GM21360 (cell line): ENCODE measurements around the gene ELOVL6.
"Not testable (repeated sequence)": the region's sequence is repeated elsewhere in the genome, so short reads cannot be mapped to it uniquely, and the experiment has no call there.

Source experiments
- ATAC-seq: cut with Tn5 transposase; IDR thresholded peaks from one replicate; pipeline ENCODE4 v1.9.1; 2021; ENCODE audit warnings: mild to moderate bottlenecking, moderate library complexity; ENCODE audit not compliant: unreplicated experiment

ELOVL6 gene

DNA sequence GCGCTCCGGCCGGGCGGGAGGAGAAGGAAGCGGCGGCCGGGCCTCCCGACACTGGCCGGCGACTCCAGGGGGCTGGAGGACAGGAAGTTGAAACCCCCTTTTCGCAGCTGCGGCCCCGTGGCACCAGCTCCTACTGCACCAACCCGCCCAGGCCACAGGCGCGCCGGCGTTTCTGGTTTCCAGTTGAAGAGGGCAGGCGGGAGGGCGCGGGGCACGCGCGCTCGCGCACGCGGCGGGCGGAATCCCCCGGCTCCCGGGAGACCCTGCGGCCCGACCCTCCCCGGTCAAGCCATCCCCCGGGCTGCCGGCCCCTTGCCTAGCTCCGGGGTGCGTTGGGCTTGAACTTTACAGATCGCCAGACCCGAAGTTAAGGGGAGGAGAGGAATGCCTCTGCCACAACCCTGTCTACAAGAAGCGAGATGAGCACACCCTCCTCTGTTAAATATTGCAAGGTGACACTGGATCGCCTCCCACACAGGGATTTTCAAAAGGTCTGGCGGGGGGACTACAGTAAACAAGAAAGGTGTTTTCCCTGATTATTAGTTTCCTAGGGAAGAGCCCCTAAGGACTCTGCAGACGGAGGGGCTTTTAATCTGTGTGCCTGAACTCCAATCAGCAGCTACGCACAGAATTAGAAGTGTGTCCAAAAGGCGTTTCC lies 1.4 kb downstream of the ELOVL6 start:
- ATAC-seq, result peak; percentile 20

DNA sequence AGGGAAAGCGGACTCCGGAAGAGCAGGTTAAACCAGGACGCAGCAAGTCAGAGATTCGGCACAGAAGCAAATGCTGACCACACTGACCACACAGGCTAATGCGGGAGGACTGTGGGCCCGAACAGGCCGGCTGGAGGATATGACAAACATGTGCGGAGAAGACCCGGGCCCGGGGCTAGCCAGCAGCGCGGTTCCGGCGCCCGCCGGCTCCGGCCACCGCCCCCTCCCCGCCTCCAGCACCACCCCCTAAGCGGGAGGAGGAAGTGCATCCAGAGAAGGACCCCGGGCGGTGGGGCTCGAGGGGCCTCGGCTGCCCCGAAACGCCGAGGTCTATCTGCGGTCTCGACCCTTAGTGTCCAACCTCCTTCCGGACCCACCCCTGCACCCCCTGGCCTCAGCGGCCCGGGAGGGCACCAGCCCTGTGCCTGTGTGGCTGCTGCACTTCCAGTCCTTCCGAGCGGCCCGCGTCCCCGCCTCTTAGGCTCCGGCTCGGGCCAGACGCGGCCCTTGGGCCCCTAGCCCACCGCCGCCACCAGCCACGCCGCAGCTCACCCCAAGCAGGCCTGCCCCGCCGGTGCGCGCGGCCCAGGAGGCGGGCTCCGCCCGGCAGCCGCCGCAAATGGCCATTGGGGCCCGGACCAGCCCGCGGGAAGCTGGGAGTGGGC lies 2.1 kb downstream of the ELOVL6 start:
- ATAC-seq, result peak; percentile 25

GRCh38 chr4:110195561-110196205 lies 2.7 kb downstream of the ELOVL6 start:
- ATAC-seq, result peak; percentile 2

- ATAC-seq, result peak; percentile 71
These were observed 4.3 kb downstream of the ELOVL6 start for GRCh38 chr4:110193822-110194761.

DNA sequence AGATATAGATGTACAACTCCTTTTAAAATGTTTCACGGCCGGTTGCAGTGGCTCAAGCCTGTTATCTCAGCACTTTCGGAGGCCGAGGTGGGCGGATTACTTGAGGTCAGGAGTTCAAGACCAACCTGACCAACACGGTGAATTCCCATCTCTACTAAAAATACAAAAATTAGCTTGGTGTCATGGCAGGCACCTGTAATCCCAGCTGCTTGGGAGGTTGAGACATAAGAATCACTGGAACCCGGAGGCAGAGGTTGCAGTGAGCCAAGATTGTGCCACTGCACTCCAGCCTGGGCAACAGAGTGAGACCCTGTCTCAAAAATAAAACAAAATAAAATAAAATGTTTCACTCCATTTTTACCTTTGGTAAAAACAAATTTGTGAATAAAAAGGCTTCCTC lies 5.1 kb downstream of the ELOVL6 start:
- not testable (repeated sequence) for ATAC-seq

DNA sequence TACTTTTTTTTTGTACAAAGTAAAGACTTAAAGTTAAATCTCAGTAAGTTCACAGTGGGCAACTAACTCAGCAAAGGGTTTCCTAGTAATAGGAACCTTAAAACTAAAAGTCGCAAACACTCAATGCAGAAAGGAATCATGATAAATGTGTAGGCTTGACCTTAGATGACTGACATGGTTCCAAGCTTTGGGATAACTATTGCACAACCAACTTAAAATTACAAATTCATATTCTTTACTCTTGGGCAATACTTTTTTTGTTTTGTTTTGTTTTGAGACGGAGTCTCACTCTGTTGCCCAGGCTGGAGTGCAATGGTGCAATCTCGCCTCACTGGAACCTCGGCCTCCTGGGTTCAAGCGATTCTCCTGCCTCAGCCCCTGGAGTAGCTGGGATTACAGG lies 8.2 kb downstream of the ELOVL6 start:
- ATAC-seq, result no peak

DNA sequence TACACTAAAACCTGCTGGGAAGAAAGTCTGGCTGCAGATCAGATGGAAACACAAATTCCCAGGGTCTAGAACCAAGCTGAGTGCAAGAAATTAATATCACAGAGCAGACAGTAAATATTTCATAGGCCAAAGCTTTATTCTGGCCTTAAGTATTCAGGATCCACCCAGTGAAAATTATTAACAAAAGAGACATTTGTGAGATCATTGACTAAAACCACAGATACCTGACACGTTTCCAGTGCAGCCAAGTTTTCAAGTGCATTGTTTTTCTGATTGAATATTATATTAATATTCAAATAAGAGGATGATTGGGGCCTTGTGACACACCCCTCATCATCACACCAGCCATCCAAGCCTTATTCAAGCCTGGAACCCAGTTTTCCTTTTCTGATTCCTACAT lies 10.3 kb downstream of the ELOVL6 start:
- no peak for ATAC-seq

GRCh38 chr4:110184791-110185155 lies 13.6 kb downstream of the ELOVL6 start:
- ATAC-seq, result no peak

GRCh38 chr4:110184140-110184790 lies 14.2 kb downstream of the ELOVL6 start:
- ATAC-seq, result peak; percentile 40

GRCh38 chr4:110183643-110184042 lies 14.8 kb downstream of the ELOVL6 start:
- ATAC-seq, result peak; percentile 47

DNA sequence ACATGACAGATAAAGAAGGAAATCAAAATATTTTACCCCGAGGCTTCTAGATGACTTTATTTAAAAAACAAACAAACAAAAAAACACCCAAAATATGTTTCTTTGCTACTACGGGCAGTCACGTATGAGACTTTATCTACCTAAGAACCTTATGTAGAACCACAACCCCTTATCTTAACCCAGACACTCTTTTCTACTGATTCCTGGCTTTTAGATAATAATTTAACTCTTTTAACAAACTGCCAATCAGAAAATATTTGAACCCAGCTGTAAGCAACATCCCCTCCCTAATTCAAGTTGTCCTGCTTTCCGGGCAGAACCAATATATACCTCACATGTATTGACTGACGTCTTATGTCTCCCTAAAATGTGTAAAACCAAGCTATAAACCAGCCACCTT lies 15.4 kb downstream of the ELOVL6 start:
- no peak for ATAC-seq

GRCh38 chr4:110181890-110182289 lies 16.5 kb downstream of the ELOVL6 start:
- no peak for ATAC-seq

- ATAC-seq, result no peak
These were observed 22.8 kb downstream of the ELOVL6 start for GRCh38 chr4:110175634-110176033.

DNA sequence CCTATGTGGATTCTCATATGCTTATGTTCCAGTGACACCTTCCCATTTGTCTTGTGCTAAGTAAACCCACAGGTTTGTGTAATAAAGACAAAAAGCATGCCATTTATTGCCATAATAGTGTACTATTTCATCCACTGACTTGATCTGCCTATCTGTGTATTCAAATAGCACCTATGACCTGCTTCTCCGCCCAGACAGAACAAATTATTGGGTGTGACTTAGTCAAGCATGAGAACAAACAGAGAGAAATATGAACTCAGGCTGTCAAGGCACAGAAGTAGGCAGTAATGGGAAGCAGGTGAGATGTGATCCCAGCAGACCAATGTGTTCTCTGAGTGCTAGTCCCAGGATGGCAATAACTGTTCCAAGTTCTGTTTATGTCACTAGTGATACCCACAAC lies 25.4 kb downstream of the ELOVL6 start:
- ATAC-seq, result no peak

DNA sequence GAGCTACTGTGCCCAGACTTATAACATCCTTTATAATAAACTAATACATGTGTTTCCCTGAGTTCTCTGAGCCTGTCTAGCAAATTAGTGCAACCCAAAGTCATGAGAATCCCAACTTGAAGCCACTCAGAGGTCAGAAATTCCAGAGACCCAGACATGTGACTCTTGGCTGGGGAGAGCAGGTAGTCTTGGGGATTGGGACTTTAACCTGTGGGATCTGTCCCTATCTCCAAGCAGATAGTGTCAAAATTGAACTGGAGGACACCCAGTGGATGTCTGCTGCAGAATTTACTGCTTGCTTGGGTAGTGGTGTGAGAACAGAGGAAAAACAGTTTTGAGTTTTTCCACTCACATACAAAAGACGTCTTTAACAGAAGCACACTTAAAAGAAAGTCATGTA lies 26.4 kb downstream of the ELOVL6 start:
- no peak for ATAC-seq

- ATAC-seq, result no peak
These were observed 27.6 kb downstream of the ELOVL6 start for GRCh38 chr4:110170861-110171260.

DNA sequence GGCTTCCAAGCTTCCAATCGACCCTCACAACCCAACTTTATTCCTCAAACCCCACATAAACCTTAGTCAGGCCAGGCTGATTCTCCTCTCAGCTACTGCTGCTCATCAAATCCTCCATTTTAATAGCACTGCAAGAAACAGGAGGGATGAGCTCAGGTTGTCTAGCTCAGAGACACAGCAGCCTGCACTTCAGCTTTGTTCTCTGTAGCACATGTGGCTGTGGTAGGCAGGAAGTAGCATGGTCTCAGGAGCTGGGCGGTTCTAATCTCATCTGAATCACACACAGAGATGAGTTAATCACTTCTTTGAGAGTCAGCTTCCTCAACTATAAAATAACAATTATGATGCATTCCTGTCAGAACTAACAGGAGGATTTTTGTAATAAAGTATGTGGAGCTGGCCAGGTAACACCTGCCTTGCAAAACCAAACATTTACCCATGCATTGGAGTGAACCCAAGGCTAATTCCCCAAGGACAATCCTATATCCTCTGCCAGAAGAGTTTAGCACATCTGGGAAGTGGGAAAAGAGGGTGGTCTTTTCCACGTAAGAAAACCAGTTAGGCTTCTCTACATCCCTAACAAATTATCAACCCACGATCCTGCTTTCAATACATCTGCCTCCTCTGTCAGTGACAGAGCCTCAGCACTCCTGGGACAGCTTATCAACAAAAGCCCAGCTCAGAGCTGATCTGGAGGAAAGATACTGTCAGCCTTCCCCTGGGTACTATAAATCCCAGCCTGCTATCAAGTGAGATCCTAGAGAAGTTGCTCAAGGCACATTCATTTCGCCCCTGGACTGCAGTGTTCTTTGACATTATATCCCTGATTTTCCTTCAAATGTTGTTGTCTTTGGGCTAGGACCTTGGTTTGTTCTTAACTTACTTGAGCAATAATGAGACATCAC lies 32.8 kb downstream of the ELOVL6 start:
- no peak for ATAC-seq

DNA sequence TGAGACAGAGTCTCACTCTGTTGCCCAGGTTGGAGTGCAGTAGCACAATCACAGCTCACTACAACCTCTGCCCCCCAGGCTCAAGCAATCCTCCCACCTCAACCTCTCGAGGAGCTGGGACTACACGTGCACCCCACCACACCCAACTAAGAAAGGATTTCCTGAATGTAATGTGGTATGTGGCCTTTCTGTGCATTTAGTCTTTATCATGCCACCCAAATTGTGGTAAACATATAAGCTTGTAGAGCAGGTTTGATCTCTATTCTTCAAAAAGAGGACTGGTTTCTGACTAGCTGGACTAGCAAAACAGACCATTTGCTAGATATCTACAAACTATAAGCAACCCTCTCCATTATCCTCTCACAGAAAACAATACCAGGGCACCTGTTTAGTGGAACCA lies 33.6 kb downstream of the ELOVL6 start:
- no peak for ATAC-seq

DNA sequence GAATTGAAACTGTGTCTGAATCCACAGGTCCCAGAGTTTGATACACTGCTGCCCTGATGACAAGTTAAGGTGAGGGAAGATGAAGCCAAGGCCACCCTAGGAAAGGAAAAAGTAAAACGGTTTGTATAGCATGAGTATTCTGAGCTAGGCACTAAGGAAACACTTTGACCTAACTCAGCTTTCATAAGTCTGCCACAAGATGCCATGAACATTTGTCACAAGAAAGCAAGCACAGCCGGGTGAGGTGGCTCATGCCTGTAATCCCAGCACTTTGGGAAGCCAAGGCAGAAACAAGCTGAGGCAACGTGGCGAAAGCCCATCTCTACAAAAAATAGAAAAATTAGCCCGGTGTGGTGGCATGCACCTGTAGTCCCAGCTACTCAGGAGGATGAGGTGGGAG lies 34.2 kb downstream of the ELOVL6 start:
- ATAC-seq, result no peak
